ENCODE measurements around the gene YEATS2. TPM values are rescaled to one million over a fixed set of nuclear protein-coding genes. Genes with fewer than 3 reads are reported as not detected.

Gene YEATS2
- total and polyA plus RNA-seq, 2 experiments from 2014 or later = 15.2 to 72.8 TPM

DNA sequence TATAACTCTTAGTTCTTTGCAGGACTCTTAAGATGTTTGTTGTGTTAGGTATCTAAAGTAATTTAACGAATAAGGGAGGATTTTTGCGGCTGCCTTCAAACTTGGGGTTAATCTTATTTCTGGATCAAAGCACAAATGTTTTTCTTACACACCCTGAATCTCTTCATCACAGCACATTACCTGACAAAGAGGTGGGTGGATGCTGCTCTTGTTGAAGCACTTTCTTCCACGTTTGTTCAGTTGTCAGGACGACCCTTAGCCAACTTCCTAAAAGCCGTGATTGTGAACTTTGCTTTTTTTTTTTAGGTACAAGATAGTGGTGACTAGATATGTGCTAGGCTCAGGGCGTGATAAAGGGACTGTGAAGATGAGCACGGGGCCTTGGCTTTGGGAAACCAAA, 36.0 kb downstream of the YEATS2 start:
- no peaks in the 10 kb centered on the region for H3K4me1 ChIP-seq (ENCODE audit: insufficient read depth)
- peaks cover 18% of the 10 kb centered on the region for H3K79me2 ChIP-seq (replicated peaks; ENCODE audit: insufficient read depth)
- TF ChIP-seq CREB1 (CRISPR knock-in tag; IDR thresholded peaks at IDR 0.05; ENCODE audit: low read depth) (no peak), CTCF (conservative IDR thresholded peaks at IDR 0.05; ENCODE audit: low read depth in 2 of 2) (no peak), NANOG (IDR thresholded peaks at IDR 0.05; ENCODE audit: borderline replicate concordance) (no peak), POLR2AphosphoS5 (IDR thresholded peaks at IDR 0.05; ENCODE audit: low read depth) (no peak), JUNB (IDR thresholded peaks at IDR 0.05; ENCODE audit: unreplicated experiment) (no peak), EZH2 (IDR thresholded peaks at IDR 0.05; ENCODE audit: low read depth, unreplicated experiment) (no peak), STAT1 (IDR thresholded peaks at IDR 0.05; ENCODE audit: unreplicated experiment) (no peak), ZNF114 (CRISPR knock-in tag; IDR thresholded peaks at IDR 0.05) (no peak), ZNF331 (CRISPR knock-in tag; IDR thresholded peaks at IDR 0.05; ENCODE audit: low read depth) (no peak), EZH2phosphoT487 (IDR thresholded peaks at IDR 0.05; ENCODE audit: unreplicated experiment) (no peak)
- TF ChIP-seq, protein P1, sequence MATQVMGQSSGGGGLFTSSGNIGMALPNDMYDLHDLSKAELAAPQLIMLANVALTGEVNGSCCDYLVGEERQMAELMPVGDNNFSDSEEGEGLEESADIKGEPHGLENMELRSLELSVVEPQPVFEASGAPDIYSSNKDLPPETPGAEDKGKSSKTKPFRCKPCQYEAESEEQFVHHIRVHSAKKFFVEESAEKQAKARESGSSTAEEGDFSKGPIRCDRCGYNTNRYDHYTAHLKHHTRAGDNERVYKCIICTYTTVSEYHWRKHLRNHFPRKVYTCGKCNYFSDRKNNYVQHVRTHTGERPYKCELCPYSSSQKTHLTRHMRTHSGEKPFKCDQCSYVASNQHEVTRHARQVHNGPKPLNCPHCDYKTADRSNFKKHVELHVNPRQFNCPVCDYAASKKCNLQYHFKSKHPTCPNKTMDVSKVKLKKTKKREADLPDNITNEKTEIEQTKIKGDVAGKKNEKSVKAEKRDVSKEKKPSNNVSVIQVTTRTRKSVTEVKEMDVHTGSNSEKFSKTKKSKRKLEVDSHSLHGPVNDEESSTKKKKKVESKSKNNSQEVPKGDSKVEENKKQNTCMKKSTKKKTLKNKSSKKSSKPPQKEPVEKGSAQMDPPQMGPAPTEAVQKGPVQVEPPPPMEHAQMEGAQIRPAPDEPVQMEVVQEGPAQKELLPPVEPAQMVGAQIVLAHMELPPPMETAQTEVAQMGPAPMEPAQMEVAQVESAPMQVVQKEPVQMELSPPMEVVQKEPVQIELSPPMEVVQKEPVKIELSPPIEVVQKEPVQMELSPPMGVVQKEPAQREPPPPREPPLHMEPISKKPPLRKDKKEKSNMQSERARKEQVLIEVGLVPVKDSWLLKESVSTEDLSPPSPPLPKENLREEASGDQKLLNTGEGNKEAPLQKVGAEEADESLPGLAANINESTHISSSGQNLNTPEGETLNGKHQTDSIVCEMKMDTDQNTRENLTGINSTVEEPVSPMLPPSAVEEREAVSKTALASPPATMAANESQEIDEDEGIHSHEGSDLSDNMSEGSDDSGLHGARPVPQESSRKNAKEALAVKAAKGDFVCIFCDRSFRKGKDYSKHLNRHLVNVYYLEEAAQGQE (IDR thresholded peaks at IDR 0.05; ENCODE audit: unreplicated experiment) = no peak
- TF ChIP-seq, protein P2, sequence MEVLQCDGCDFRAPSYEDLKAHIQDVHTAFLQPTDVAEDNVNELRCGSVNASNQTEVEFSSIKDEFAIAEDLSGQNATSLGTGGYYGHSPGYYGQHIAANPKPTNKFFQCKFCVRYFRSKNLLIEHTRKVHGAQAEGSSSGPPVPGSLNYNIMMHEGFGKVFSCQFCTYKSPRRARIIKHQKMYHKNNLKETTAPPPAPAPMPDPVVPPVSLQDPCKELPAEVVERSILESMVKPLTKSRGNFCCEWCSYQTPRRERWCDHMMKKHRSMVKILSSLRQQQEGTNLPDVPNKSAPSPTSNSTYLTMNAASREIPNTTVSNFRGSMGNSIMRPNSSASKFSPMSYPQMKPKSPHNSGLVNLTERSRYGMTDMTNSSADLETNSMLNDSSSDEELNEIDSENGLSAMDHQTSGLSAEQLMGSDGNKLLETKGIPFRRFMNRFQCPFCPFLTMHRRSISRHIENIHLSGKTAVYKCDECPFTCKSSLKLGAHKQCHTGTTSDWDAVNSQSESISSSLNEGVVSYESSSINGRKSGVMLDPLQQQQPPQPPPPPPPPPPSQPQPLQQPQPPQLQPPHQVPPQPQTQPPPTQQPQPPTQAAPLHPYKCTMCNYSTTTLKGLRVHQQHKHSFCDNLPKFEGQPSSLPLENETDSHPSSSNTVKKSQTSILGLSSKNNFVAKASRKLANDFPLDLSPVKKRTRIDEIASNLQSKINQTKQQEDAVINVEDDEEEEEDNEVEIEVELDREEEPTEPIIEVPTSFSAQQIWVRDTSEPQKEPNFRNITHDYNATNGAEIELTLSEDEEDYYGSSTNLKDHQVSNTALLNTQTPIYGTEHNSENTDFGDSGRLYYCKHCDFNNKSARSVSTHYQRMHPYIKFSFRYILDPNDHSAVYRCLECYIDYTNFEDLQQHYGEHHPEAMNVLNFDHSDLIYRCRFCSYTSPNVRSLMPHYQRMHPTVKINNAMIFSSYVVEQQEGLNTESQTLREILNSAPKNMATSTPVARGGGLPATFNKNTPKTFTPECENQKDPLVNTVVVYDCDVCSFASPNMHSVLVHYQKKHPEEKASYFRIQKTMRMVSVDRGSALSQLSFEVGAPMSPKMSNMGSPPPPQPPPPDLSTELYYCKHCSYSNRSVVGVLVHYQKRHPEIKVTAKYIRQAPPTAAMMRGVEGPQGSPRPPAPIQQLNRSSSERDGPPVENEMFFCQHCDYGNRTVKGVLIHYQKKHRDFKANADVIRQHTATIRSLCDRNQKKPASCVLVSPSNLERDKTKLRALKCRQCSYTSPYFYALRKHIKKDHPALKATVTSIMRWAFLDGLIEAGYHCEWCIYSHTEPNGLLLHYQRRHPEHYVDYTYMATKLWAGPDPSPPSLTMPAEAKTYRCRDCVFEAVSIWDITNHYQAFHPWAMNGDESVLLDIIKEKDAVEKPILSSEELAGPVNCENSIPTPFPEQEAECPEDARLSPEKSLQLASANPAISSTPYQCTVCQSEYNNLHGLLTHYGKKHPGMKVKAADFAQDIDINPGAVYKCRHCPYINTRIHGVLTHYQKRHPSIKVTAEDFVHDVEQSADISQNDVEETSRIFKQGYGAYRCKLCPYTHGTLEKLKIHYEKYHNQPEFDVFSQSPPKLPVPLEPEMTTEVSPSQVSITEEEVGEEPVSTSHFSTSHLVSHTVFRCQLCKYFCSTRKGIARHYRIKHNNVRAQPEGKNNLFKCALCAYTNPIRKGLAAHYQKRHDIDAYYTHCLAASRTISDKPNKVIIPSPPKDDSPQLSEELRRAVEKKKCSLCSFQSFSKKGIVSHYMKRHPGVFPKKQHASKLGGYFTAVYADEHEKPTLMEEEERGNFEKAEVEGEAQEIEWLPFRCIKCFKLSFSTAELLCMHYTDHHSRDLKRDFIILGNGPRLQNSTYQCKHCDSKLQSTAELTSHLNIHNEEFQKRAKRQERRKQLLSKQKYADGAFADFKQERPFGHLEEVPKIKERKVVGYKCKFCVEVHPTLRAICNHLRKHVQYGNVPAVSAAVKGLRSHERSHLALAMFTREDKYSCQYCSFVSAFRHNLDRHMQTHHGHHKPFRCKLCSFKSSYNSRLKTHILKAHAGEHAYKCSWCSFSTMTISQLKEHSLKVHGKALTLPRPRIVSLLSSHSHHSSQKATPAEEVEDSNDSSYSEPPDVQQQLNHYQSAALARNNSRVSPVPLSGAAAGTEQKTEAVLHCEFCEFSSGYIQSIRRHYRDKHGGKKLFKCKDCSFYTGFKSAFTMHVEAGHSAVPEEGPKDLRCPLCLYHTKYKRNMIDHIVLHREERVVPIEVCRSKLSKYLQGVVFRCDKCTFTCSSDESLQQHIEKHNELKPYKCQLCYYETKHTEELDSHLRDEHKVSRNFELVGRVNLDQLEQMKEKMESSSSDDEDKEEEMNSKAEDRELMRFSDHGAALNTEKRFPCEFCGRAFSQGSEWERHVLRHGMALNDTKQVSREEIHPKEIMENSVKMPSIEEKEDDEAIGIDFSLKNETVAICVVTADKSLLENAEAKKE (CRISPR knock-in tag; IDR thresholded peaks at IDR 0.05) = no peak
- TF ChIP-seq, protein P3, sequence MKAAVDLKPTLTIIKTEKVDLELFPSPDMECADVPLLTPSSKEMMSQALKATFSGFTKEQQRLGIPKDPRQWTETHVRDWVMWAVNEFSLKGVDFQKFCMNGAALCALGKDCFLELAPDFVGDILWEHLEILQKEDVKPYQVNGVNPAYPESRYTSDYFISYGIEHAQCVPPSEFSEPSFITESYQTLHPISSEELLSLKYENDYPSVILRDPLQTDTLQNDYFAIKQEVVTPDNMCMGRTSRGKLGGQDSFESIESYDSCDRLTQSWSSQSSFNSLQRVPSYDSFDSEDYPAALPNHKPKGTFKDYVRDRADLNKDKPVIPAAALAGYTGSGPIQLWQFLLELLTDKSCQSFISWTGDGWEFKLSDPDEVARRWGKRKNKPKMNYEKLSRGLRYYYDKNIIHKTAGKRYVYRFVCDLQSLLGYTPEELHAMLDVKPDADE (IDR thresholded peaks at IDR 0.05) = no peak
- H3F3A ChIP-seq (replicated peaks; ENCODE audit: low read depth) = no peaks in the 10 kb centered on the region
- DNase-seq (ENCODE audit: low spot score) = no peak
- no peaks in the 10 kb centered on the region for H3K9me2 ChIP-seq (ENCODE audit: insufficient read depth)
- 0 out of 2 replicates have a peak overlapping the region, but pooled peaks have one; percentile 24 for H3K27ac ChIP-seq (ENCODE audit: low read depth)
- no peak overlapping the region for H3K4me3 Mint-ChIP-seq
- H3K4me3 ChIP-seq = no peak overlapping the region
- H3K36me3 Mint-ChIP-seq (ENCODE audit: low read depth) = peaks cover 83% of the 10 kb centered on the region
- H3K36me3 ChIP-seq (ENCODE audit: insufficient read depth) = peaks cover 33% of the 10 kb centered on the region
- peaks cover 3% of the 10 kb centered on the region; the same call in 1 of the 2 replicates for H4K20me1 ChIP-seq (replicated peaks; ENCODE audit: insufficient read depth)
- no peak overlapping the region for H3K27ac Mint-ChIP-seq
- H3K27me3 ChIP-seq (ENCODE audit: insufficient read depth) = no peaks in the 10 kb centered on the region
- H3K4me2 ChIP-seq = no peak overlapping the region
- no peak for ATAC-seq
- H3K27me3 Mint-ChIP-seq (ENCODE audit: insufficient read depth, low read depth, poor library complexity) = no peaks in the 10 kb centered on the region
- H3K4me1 Mint-ChIP-seq = no peaks in the 10 kb centered on the region
- H2AFZ ChIP-seq = no peak overlapping the region
- no peaks in the 10 kb centered on the region; the same call in 2 of the 3 replicates for H3K9me3 Mint-ChIP-seq

All from GM23338 (cell line).